Measurements from ENCODE around the gene ZBTB7B. TPM values are rescaled to one million over a fixed set of nuclear protein-coding genes. Genes with fewer than 3 reads are reported as not detected.
"Not testable (repeated sequence)": the region's sequence is repeated elsewhere in the genome, so short reads cannot be mapped to it uniquely, and the experiment has no call there.

The ZBTB7B gene
- total RNA-seq, 1 donor from 2014 or later = 36.5 TPM

DNA sequence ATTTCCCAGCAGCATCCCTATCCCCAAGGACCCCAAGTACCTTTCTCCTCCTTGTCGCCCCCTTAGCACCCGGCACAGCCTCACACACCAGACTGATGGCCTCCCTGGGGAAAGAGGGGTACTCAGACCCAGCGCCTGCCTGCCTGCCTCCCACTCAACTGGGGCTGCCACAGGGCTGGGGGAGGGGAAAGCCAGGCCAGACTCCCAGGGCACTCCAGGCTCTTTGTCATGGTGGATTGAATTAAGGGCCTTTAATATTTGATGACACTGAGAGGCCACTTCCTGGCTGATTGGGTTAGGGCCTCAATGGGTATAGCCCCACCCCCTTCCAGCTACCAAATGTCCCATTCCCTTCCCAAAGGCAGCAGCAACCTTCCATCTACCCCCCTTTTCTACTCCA, 33.9 kb upstream of the ZBTB7B start:
- no peak for DNase-seq (ENCODE audit: low read depth)

GRCh38 chr1:154969246-154969645, 33.4 kb upstream of the ZBTB7B start:
- DNase-seq (ENCODE audit: low read depth) = no peak

DNA sequence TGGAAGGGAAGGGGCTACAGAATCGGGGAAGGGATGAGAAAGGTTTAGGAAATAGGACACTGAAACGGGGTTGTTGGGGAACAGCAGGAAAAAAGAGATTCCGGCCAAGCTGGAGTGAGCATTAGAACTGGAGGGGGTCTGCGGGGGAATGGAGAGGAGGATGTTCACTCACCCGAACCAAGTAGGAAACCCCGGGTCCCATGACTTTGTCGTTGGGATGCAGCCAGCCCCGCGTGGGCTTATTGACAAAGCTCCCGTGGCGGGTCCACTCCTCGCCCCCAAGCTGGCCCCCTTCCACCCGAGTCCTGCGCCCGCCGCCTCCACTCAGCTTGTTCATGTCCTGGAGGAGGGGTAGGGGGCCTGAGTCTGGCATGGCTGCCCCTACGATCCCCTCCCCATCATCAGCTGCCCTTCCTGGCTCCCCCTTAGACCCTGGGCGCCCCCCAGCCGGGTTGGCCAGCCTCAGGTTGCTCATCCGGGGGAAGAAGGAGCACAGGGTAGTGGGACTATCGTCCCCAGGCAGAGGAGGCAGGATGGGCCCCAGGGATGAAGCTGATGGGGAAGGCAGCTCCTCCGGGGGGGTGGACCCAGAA, 32.6 kb upstream of the ZBTB7B start:
- DNase-seq (ENCODE audit: low read depth) = no peak

DNA sequence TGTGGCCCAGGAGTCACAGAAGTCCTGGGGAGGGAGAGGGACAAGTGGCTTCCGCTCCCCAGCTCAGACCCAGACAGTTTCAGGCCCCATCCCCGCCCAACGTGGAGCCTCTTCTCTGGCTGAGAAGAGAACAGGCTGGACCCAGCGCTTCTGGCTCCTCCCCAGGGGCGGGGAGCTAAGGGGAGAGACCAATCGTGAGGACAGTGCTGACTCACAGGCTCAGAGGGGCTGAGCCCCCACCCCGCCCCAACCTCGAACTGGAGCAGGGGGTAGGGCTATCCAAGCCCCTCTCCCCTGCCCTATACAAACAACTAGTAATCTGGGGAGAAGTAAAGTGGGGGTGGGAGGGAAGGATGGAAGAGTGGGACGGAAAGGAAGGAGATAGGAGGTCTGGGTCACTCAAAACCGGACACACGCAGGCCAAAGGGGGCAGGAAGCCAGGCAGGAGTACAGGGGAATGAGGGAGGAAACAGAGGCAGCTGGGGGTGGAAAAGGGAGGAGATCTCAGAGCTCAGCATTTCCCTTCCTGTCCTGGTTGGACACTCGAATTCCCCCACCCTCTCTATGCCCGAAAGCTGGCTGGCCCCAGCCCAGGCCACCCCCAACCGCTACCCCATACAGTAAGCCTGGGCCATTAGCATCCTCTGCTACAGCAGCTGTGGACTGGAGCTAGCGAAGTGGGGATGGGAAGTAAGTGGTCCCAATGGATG, 31.8 kb upstream of the ZBTB7B start, which contains the start of gene SHC1:
Gene SHC1, minus strand, starts transcription at position 117 of the 710 bp plus-strand sequence. CDS start 221 bp downstream, outside the sequence.
- DNase-seq (ENCODE audit: low read depth) = peak; percentile 77

DNA sequence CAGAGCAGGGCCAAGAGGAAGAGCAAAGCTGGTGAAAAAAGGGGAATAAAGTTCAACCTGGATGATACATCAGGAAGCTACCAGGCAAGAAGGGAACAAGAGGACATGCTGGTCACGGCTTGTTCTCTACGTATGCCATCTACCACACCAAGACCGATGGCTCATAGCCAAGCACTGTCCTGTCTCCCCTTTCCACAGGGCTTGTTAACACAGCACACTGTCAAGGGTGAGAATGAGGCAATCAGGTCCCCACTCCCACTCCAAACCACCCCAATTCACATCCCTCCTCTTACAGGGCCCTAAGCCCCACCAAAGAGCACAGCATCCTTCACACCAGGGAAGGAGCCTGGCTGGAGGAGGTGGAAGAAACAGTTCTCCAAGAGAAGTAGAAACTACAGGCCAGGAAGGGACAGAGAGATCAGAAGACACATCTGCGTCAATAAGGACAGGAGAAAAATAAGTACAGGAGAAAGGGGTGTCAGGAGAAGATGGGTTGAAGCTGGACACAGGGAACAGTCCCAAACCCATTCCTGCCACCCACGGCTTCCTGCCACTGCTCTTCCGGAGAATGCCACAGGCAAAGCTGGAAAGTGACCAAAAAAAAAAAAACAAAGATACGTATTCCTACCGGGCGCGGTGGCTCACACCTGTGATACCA, 31.1 kb upstream of the ZBTB7B start:
- DNase-seq (ENCODE audit: low read depth) = peak; percentile 49

DNA sequence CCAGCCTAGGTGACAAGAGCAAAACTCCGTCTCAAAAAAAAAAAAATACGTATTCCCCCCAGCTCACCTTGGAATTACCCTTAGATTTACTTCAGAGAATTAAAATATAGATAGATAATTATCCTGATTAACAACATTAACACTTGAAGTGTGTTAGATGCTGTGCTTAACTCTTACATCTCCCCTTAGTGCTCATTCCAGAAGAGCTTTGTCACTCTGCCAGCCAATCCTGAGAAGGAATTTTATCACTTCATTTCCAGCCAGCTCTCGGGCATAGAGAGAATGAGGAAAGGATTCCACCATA, 30.4 kb upstream of the ZBTB7B start:
- no peak for DNase-seq (ENCODE audit: low read depth)

- DNase-seq (ENCODE audit: low read depth) = peak; percentile 96
Observed at GRCh38 chr1:154972517-154973343, 29.9 kb upstream of the ZBTB7B start.

DNA sequence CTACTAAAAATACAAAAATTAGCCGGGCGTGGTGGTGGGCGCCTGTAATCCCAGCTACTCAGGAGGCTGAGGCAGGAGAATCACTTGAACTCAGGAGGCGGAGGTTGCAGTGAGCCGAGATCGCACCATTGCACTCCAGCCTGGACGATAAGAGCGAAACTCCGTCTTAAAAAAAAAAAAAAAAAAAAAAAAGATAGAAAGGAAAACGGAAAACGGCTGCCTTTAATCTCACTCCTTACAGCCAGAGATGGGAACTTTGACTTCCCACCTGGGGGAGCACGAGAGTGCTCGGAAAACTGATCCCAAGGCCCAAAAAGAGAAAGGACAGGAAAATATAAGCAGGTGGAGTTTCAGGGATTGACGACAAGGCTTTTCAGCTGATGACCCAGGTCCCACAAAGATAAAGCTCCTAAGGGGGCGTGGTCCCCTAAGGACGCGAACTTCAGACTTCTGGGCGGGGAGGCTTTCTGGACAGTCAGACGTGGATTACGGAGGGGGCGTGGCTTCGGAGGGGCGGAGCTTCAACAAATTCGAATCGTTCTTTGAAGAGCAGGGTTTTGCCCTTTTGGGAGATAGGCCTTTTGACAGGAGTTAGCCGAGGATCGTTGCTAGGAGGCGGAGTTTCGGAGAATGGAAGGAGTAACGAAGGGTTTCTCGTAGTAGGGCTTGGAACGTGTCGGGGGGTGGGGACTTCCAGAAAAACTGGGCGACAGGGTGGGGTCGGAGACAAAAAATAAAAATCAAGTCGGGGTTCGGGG, 29.1 kb upstream of the ZBTB7B start:
- peak; percentile 94 for DNase-seq (ENCODE audit: low read depth)

GRCh38 chr1:154974102-154974807, 28.3 kb upstream of the ZBTB7B start, which contains the start of gene CKS1B:
CKS1B (plus strand) TSS chr1:154974681; CDS start chr1:154974746, 65 bp downstream.
- peak; percentile 100 for DNase-seq (ENCODE audit: low read depth)

DNA sequence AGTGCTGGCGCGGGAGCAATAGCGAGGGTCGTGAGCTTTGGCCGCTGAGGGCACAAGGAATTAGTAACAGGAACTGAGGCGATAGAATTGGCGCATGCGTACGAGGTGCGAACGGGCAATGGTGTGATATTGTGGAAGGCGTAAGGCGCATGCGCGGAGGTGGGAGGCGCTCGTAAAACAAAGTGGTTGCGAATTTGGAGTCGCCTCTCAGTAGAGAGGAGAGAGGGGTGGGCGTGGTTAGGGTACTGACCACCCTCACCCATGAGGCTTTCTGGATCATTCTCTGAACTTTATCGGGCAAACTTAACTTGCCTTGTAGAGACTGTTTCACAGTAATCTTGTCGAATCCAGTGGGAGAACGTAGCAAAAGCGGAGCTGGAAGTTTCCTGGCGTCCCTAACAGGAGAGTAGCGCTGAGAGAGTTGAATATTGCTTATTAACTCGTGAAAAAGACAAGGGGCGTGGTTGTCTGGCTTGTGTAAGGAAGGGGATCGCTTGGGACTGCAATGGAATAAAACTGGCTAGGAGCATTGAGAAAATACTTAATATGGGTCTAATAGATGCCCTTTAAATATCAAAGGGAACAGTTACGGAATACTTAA, 27.7 kb upstream of the ZBTB7B start:
- DNase-seq (ENCODE audit: low read depth) = peak; percentile 92

DNA sequence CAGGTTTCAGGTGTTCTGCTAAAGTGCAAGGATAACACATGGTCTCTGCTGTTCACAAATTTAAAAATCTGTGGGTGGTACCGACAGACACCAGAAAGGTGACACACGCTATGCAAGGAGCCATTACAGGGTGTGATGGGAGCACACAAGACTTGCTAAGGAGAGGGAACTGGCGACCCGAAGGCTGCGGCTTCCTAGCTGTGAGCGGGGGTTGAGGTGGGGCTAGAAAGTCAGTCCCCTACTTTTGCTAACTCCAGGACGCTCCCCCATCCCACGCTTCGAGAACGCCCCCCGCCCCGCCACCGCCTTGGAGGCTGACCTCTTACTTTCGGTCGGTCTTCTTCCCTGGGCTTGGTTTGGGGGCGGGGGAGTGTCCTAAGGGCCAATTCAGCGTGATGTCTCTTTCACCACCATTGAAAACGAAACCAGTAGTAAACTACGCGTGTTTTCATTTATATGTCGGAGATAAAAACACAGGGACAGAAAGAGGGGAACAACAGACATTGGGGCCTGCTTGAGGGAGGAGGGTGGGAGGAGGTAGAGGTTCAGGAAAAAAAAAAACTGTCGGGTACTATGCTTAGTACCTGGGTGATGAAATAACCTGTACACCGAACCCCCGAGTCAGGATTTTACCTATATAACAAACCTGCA, 27.1 kb upstream of the ZBTB7B start:
- DNase-seq (ENCODE audit: low read depth) = peak; percentile 46

DNA sequence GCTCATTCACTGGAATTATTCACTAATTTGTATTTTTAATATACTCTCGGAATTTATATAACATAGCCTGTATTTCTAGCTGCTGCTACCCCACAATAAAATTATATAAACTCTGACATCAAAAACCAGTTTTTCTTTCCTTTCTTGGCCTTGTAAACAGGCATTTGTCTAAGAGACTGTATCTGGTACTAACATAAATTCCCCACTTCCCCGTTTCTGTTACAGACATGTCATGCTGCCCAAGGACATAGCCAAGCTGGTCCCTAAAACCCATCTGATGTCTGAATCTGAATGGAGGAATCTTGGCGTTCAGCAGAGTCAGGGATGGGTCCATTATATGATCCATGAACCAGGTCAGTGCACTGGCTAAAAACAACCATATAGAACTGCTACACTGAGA, 24.8 kb upstream of the ZBTB7B start:
- DNase-seq (ENCODE audit: low read depth) = not testable (repeated sequence)

GRCh38 chr1:154978360-154978759, 24.2 kb upstream of the ZBTB7B start:
- DNase-seq (ENCODE audit: low read depth) = no peak

- DNase-seq (ENCODE audit: low read depth) = no peak
Observed at GRCh38 chr1:154982341-154982740, 20.3 kb upstream of the ZBTB7B start.

GRCh38 chr1:154982897-154983648, 19.5 kb upstream of the ZBTB7B start, which contains the start of gene FLAD1:
FLAD1 (plus strand) TSS chr1:154983344; CDS start chr1:154983695, 351 bp downstream.
- peak; percentile 100 for DNase-seq (ENCODE audit: low read depth)

DNA sequence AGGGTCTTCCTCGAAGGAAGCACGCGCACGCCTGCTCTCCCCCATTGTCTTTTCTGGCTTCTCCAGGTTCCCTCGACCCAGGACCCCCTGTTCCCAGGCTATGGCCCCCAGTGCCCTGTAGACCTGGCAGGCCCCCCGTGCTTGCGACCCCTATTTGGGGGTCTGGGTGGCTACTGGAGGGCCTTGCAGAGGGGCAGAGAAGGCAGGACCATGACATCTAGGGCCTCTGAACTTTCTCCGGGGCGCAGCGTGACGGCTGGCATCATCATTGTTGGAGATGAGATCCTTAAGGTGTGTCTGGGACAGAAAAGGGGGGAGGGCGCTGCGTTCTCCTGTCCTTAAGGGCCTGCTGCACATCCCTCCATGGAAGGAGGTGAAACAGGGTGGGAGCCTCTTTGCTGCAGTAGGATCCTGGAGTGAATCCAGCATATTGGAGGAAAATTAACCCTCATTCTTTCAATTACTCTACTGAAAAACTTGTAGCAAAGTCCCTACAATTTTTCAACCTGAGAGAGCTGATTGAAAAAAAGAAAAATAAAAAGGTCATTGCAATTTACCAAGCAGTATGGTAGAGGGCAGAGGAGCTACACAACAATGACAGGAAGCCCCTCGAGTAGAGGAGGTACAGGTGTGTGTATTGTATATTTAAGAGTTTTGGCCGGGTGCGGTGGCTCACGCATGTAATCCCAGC, 18.7 kb upstream of the ZBTB7B start:
- no peak for DNase-seq (ENCODE audit: low read depth)

GRCh38 chr1:154986736-154987135, 15.9 kb upstream of the ZBTB7B start:
- not testable (repeated sequence) for DNase-seq (ENCODE audit: low read depth)

- DNase-seq (ENCODE audit: low read depth) = no peak
Observed at GRCh38 chr1:154987326-154987725, 15.3 kb upstream of the ZBTB7B start.

Data from renal cortical epithelial cell (primary cell).